T-helper 17 cell (primary cell): Measurements from ENCODE around the gene FTH1. TPM values are rescaled to one million over a fixed set of nuclear protein-coding genes. Genes with fewer than 3 reads are reported as not detected.
"Not testable (repeated sequence)": the region's sequence is repeated elsewhere in the genome, so short reads cannot be mapped to it uniquely, and the experiment has no call there.

Experiments used
- ATAC-seq: fragments of 150-1000 bp; cut with Tn5 transposase; 2 replicates; pipeline ENCODE4 v1.10.0; 2021; ENCODE audit warnings: mild to moderate bottlenecking, moderate library complexity
- DNase-seq, 3 donors: peaks; one replicate each; pipeline versions ENCODE4 v3.0.0 to v3.0.0-alpha.2; 2020 to 2021
- H3K9me3 ChIP-seq: one replicate; pipeline ENCODE4 v1.7.0; 2013; ENCODE audit warnings: low read length, mild to moderate bottlenecking; ENCODE audit not compliant: control insufficient read depth, poor library complexity, severe bottlenecking
- H3K27ac Mint-ChIP-seq: one replicate; pipeline ENCODE4 v1.8.0; 2022; ENCODE audit warnings: mild to moderate bottlenecking, moderate library complexity, mixed read lengths
- H3K27me3 Mint-ChIP-seq: one replicate; pipeline ENCODE4 v1.8.0; 2022; ENCODE audit warnings: mixed read lengths
- H3K36me3 Mint-ChIP-seq: one replicate; pipeline ENCODE4 v1.8.0; 2022; ENCODE audit warnings: low read depth, mixed read lengths
- H3K4me1 Mint-ChIP-seq: one replicate; pipeline ENCODE4 v1.8.0; 2022; ENCODE audit warnings: mild to moderate bottlenecking, mixed read lengths
- H3K4me3 Mint-ChIP-seq: one replicate; pipeline ENCODE4 v1.8.0; 2022; ENCODE audit warnings: mild to moderate bottlenecking, moderate library complexity, mixed read lengths
- total RNA-seq, 4 donors: library from RNA in 2 of 4; stranded (reverse) in 2 of 4; gene quantifications; one replicate each; pipeline ENCODE4 v1.2.3 and lab custom pipeline; 2022 to 2026

FTH1 gene
- total RNA-seq, 2 donors from 2014 or later = 1,744 to 2,260 TPM

DNA sequence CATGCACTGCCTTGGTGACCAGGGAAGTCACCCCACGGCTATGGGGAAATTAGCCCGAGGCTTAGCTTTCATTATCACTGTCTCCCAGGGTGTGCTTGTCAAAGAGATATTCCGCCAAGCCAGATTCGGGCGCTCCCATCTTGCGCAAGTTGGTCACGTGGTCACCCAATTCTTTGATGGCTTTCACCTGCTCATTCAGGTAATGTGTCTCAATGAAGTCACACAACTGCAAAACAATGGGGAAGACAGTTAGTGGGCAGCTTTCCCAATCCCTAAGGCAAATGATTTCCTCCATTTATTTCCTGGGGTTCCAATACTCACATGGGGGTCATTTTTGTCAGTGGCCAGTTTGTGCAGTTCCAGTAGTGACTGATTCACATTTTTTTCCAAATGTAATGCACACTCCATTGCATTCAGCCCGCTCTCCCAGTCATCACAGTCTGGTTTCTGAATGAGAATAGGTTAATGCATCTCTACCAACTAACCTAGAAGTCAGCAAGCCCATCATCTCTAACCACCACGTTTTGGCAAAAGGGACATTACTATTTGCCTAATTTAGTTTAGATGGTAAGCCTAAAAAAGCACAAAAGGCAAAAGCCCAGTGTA is 2.7 kb downstream of the FTH1 start:
- Mint-ChIP-seq H3K27ac (peak overlapping the region; percentile 97), H3K4me3 (peak overlapping the region; percentile 94), H3K4me1 (peaks cover 41% of the 10 kb centered on the region), H3K36me3 (peaks cover 12% of the 10 kb centered on the region)
- DNase-seq, ATAC-seq, H3K9me3 ChIP-seq, H3K27me3 Mint-ChIP-seq: not testable (repeated sequence)

DNA sequence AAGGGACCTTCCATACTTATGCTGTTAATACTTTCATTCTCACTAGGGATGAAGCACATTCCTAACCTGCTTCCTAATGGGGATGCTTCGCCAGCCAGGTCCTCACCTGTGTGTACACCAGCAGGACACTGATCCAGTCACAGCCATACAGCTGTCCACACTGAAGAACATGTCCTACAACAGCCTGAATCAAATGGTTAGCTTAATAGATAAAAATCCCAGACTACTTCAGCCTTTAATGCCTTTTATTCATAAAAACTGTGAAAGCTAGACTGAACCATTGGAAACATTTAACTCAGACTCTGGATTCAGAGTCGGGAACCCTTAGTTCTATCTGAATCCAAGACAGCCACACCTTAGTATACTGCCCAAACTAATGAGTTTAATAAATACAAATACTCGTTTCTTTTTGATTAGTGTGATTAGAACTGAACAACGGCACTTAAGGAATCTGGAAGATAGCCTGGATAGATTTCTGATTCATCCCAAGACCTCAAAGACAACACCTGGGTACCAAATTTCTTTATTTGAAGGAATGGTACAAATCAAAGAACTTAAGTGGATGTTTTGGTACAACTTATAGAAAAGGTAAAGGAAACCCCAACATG is 3.3 kb downstream of the FTH1 start:
- peaks cover 39% of the 10 kb centered on the region for H3K4me1 Mint-ChIP-seq
- H3K27ac Mint-ChIP-seq = peak overlapping the region; percentile 97
- H3K4me3 Mint-ChIP-seq = peak overlapping the region; percentile 94
- H3K27me3 Mint-ChIP-seq = no peaks in the 10 kb centered on the region
- ATAC-seq (no peak), DNase-seq (no peak)
- no peaks in the 10 kb centered on the region for H3K9me3 ChIP-seq
- peaks cover 12% of the 10 kb centered on the region for H3K36me3 Mint-ChIP-seq

DNA sequence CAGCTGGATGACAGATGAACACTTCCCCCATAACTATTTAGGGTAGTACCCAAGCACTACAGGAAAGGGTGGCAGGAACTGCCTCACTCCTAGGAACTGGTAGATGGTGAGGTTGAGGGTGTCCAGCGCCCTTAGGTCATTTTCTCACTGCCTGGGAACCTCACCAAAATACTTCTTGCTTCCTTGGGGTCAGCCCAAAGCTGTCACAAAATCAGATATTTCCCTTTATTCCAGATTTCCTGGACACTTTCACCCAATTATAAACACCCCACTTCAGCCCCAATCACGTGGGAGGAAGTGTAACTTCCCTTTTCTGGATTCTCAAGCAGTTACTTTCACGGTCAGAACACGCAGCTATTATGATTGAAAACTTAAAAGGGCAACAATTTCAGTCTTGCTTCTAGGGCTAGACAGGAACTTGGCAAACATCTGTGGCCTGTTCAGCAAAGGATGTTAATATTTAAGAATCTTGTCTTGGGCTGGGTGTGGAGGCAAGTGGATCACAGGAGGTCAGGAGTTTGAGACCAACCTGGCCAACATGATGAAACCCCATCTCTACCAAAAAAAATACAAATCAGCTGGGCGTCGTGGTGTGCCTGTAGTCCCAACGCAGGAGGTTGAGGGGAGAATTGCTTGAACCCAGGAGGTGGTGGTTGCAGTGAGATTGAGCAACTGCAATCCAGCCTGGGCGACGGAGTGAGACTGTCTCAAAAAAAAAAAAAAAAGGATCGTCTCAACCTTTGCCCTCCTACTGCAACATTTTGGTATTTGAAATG is 4.0 kb downstream of the FTH1 start:
- H3K9me3 ChIP-seq = no peaks in the 10 kb centered on the region
- Mint-ChIP-seq H3K27ac (peak overlapping the region; percentile 97), H3K27me3 (no peaks in the 10 kb centered on the region), H3K4me3 (peak overlapping the region; percentile 94), H3K36me3 (peaks cover 10% of the 10 kb centered on the region), H3K4me1 (peaks cover 34% of the 10 kb centered on the region)
- DNase-seq (no peak), ATAC-seq (peak; percentile 15)

DNA sequence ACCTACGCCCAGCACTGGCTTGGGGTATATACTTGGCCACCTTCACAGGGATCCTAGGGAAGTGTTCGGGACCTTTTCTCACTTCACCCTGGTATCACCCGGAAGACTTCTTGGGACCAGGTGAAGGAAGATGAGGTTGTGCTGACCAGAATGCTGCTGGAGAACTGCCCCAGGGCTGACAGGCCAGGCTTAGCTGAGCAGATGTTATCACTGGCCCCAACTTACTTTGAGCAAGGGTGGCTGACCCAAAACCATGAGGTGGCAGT is 4.5 kb downstream of the FTH1 start:
- no peaks in the 10 kb centered on the region for H3K9me3 ChIP-seq
- H3K4me3 Mint-ChIP-seq = peak overlapping the region; percentile 94
- peak overlapping the region; percentile 97 for H3K27ac Mint-ChIP-seq
- H3K36me3 Mint-ChIP-seq = peaks cover 10% of the 10 kb centered on the region
- DNase-seq = no peak
- ATAC-seq = no peak
- H3K4me1 Mint-ChIP-seq = peaks cover 30% of the 10 kb centered on the region
- H3K27me3 Mint-ChIP-seq = no peaks in the 10 kb centered on the region

DNA sequence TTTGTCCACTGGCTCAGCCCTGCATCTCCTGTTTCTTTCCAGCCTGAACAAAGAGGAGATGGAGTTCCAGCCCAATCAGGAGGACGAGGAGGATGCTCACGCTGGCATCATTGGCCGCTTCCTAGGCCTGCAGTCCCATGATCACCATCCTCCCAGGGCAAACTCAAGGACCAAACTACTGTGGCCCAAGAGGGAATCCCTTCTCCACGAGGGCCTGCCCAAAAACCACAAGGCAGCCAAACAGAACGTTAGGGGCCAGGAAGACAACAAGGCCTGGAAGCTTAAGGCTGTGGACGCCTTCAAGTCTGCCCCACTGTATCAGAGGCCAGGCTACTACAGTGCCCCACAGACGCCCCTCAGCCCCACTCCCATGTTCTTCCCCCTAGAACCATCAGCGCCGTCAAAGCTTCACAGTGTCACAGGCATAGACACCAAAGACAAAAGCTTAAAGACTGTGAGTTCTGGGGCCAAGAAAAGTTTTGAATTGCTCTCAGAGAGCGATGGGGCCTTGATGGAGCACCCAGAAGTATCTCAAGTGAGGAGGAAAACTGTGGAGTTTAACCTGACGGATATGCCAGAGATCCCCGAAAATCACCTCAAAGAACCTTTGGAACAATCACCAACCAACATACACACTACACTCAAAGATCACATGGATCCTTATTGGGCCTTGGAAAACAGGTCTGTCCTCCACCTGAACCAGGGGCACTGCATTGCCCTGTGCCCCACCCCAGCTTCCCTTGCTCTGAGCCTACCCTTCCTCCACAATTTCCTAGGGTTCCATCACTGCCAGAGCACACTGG is 5.0 kb downstream of the FTH1 start:
- Mint-ChIP-seq H3K4me1 (peaks cover 30% of the 10 kb centered on the region), H3K27ac (peak overlapping the region; percentile 97), H3K4me3 (peak overlapping the region; percentile 94), H3K27me3 (no peaks in the 10 kb centered on the region), H3K36me3 (peaks cover 10% of the 10 kb centered on the region)
- ATAC-seq (peak; percentile 4), DNase-seq (no peak)
- H3K9me3 ChIP-seq = no peaks in the 10 kb centered on the region

DNA sequence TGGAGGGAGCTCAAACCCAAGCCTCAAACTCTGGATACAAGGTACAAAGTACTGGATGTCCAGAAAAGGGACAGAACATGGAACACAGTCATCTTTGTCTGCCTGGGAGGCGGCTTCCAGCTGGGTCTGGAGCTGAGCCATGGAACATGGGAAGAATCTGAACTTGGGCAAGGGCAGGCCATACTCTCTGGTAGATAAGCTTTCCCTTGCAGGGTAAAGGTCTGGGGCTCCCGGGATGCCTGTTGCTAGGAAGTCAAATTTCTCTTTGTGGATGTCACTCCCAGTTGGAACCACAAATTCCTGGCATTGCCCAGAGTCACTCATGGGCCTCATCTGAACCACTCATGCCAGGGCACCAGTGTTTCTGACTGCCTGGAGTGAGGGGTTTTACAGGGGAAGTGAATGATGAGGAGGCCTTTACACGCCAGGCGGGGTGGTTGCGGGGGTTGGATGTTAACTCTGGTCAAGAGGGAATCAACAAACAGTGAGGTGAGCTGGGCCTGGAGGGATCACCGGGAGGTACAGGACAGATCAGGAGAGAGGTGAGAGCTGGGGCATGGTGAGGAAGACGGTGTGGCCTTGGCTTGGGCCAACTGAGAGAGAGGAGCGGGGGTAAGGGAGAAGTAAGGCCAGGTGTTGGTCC is 5.7 kb downstream of the FTH1 start:
- Mint-ChIP-seq H3K4me3 (no peak overlapping the region), H3K27me3 (no peaks in the 10 kb centered on the region), H3K27ac (peak overlapping the region; percentile 97), H3K36me3 (peaks cover 10% of the 10 kb centered on the region), H3K4me1 (peaks cover 30% of the 10 kb centered on the region)
- DNase-seq = no peak
- no peaks in the 10 kb centered on the region for H3K9me3 ChIP-seq
- ATAC-seq = peak; percentile 4

DNA sequence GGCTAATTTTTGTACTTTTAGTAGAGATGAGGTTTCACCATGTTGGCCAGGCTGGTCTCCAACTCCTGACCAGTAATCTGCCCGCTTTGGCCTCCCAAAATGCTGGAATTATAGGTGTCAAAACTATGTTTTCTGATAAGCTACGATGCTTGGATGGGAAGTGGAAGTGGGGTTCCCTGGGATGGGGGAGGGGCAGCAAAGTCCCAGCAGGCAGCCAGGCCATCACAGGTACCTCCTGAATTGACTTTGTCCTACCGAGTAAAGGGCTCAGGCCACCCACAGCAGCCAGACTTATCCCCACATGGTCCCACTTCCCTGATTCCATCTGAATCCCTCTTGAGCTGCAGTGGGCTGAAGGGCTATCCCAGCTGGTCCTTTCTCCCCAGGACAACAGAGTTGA is 6.9 kb downstream of the FTH1 start:
- Mint-ChIP-seq H3K27me3 (peaks cover 7% of the 10 kb centered on the region), H3K4me3 (no peak overlapping the region), H3K27ac (peak overlapping the region; percentile 97), H3K36me3 (peaks cover 7% of the 10 kb centered on the region), H3K4me1 (peaks cover 30% of the 10 kb centered on the region)
- no peak for DNase-seq
- H3K9me3 ChIP-seq = no peaks in the 10 kb centered on the region
- no peak for ATAC-seq

DNA sequence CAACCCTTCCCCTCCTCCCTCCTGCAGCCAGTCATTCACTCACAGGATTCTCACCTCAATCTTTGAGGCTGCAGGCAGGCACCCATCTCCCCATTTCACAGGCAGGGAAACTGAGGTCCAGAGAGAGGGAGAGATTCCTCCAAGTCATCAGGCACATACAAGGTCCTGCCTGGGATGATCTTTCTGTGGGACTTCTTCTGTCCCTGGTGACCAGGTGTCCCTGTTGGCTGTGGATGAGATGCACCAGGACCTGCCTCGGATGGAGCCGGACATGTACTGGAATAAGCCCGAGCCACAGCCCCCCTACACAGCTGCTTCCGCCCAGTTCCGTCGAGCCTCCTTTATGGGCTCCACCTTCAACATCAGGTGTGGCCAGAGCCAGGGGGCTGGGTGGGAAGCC is 7.8 kb downstream of the FTH1 start:
- DNase-seq (no peak), ATAC-seq (no peak)
- Mint-ChIP-seq H3K36me3 (peaks cover under 1% of the 10 kb centered on the region), H3K4me3 (no peak overlapping the region), H3K27ac (peak overlapping the region; percentile 19), H3K4me1 (peaks cover 24% of the 10 kb centered on the region), H3K27me3 (peaks cover 10% of the 10 kb centered on the region)
- H3K9me3 ChIP-seq = no peaks in the 10 kb centered on the region

DNA sequence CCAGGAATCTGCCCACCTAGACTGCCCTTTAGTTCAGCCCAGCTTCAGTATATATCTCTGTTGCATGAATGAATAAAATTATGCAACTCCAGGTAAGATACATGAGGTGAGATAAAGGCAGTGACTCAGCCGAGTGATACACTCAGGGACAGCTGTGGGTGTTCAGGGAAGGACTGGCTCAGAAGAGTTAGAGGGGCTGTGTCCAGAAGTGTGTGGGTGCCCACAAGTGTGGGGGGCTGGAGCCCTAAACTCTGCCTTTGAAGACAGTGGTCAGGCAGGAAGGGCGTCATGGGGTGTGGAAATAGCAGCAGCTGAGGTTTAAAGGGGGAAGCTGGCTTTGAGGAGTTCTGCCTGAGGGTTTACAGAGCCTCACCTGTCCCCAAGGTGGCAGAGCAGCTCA is 8.3 kb downstream of the FTH1 start:
- Mint-ChIP-seq H3K4me1 (peaks cover 22% of the 10 kb centered on the region), H3K36me3 (no peaks in the 10 kb centered on the region), H3K27ac (peak overlapping the region; percentile 19), H3K4me3 (no peak overlapping the region), H3K27me3 (peaks cover 16% of the 10 kb centered on the region)
- ATAC-seq = no peak
- no peaks in the 10 kb centered on the region for H3K9me3 ChIP-seq
- DNase-seq = no peak

DNA sequence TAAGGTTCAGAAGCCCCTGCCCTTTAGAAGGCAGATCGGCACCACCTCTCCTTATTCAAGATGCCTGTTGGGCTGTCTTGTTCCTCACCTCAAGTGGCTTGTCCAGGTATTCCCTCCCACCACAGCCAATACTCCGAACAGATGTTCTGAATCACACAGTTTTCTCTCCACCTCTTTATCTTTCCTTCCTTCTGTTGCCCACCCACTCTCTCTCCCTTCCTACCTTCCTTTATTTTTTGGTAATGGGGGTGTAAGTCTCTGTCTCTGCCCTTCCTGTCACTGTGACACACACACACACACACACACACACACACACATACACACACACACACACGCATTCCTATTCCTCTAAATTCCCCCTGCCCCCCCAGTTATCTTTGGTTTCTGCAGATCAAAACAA is 8.8 kb downstream of the FTH1 start:
- Mint-ChIP-seq H3K27me3 (peaks cover 19% of the 10 kb centered on the region), H3K36me3 (no peaks in the 10 kb centered on the region), H3K27ac (peak overlapping the region; percentile 8), H3K4me3 (no peak overlapping the region), H3K4me1 (peaks cover 16% of the 10 kb centered on the region)
- DNase-seq = no peak
- ATAC-seq = no peak
- no peaks in the 10 kb centered on the region for H3K9me3 ChIP-seq

DNA sequence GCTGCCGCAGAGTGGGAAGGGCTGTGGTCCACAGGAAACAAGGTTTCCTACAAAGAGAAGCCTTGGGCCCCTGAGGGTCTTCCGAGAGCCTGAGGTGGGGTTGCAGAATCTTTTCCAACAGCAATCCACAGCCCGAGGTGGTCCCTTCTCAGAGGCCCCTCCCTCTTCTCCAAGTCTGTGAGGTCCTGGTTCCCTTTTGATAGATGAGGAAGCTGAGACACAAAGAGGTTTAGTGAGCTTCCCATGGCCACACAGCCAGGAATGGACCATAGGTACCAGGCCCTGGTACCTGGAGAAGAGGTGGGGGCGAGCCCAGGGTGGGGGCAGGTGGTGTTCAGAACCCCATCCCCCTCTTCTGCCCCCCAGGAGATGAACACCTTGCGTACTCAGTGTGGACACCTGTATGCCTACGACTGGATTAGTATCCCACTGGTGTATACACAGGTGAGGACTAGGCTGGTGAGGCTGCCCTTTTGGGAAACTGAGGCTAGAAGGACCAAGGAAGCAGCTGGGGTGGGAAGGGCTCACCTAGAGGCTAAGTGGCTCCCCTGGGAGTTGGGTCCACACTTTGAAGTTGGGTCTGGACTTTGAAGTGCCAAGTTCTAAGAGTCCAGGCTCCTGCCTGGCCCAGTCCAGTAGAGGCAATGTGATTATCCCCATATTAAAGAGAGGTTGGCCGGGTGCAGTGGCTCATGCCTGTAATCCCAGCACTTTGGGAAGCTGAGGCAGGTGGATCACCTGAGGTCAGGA is 10.2 kb downstream of the FTH1 start:
- no peaks in the 10 kb centered on the region for H3K9me3 ChIP-seq
- Mint-ChIP-seq H3K36me3 (no peaks in the 10 kb centered on the region), H3K4me1 (peaks cover 5% of the 10 kb centered on the region), H3K27me3 (peaks cover 19% of the 10 kb centered on the region), H3K4me3 (no peak overlapping the region), H3K27ac (peak overlapping the region; percentile 29)
- ATAC-seq = no peak
- DNase-seq = no peak

DNA sequence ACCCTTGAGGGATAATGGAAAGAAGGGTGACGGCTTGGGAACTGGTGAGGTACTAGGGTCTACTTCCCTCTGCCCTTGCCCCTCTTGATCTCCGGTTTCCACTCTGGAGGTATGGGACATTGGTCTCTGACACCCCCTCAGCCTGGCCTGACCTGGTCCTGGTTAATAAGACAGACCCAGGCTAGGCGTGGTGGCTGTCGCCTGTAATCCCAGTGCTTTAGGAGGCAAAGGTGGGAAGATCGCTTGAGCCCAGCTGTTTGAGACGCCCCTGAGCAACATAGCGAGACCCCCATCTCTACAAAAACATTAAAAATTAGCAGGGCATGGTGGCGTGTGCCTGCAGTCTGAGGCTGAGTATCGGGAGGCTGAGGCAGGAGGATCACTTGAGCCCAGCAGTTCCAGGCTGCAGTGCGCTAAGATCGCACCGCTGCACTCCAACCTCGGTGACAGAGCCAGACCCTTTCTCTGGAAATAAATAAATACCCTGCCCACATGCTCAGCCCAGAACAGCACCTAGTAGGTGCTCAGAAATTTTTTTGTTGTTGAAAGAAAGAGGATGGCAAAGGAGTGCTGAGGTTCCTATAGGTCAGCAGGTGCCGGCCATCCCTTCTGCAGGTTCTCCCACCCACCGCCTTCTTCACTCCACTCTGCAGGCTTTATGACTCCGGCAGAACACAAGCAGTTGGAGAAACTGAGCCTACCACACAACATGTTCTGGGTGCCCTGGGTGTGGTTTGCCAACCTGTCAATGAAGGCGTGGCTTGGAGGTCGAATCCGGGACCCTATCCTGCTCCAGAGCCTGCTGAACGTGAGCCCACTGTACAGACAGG is 11.0 kb downstream of the FTH1 start:
- Mint-ChIP-seq H3K4me3 (no peak overlapping the region), H3K27ac (peak overlapping the region; percentile 29), H3K4me1 (peaks cover 4% of the 10 kb centered on the region), H3K27me3 (peaks cover 19% of the 10 kb centered on the region), H3K36me3 (no peaks in the 10 kb centered on the region)
- DNase-seq (no peak), ATAC-seq (no peak)
- H3K9me3 ChIP-seq = no peaks in the 10 kb centered on the region
